Measurements from ENCODE around the gene KIAA1328.
"Not testable (repeated sequence)": the region's sequence is repeated elsewhere in the genome, so short reads cannot be mapped to it uniquely, and the experiment has no call there.

Gene KIAA1328

GRCh38 chr18:36825526-36825925 lies 3.4 kb upstream of the KIAA1328 start:
- no peak for DNase-seq (ENCODE audit: low read depth in 2 of 2)

- no peak for DNase-seq (ENCODE audit: low read depth in 2 of 2)
These were observed 2.4 kb upstream of the KIAA1328 start for GRCh38 chr18:36826556-36826955.

- DNase-seq (ENCODE audit: low read depth in 2 of 2) = no peak
These were observed 734 bp upstream of the KIAA1328 start for GRCh38 chr18:36828157-36828629.

GRCh38 chr18:36829362-36830157 lies 633 bp downstream of the KIAA1328 start:
- DNase-seq (ENCODE audit: low read depth in 2 of 2) = no peak

GRCh38 chr18:36830158-36830495 lies 1.2 kb downstream of the KIAA1328 start:
- no peak for DNase-seq (ENCODE audit: low read depth in 2 of 2)

- DNase-seq (ENCODE audit: low read depth in 2 of 2) = no peak
These were observed 2.2 kb downstream of the KIAA1328 start for GRCh38 chr18:36831139-36831538.

- DNase-seq (ENCODE audit: low read depth in 2 of 2) = no peak
These were observed 4.2 kb downstream of the KIAA1328 start for GRCh38 chr18:36833120-36833519.

- no peak for DNase-seq (ENCODE audit: low read depth in 2 of 2)
These were observed 7.0 kb downstream of the KIAA1328 start for GRCh38 chr18:36835927-36836326.

GRCh38 chr18:36839835-36840234 lies 10.9 kb downstream of the KIAA1328 start:
- DNase-seq (ENCODE audit: low read depth in 2 of 2) = no peak

GRCh38 chr18:36843199-36843598 lies 14.3 kb downstream of the KIAA1328 start:
- no peak for DNase-seq (ENCODE audit: low read depth in 2 of 2)

- DNase-seq (ENCODE audit: low read depth in 2 of 2) = no peak
These were observed 14.9 kb downstream of the KIAA1328 start for GRCh38 chr18:36843784-36844183.

- no peak for DNase-seq (ENCODE audit: low read depth in 2 of 2)
These were observed 19.7 kb downstream of the KIAA1328 start for GRCh38 chr18:36848609-36849008.

GRCh38 chr18:36849288-36850006 lies 20.5 kb downstream of the KIAA1328 start:
- no peak for DNase-seq (ENCODE audit: low read depth in 2 of 2)

GRCh38 chr18:36850527-36851201 lies 21.7 kb downstream of the KIAA1328 start:
- DNase-seq (ENCODE audit: low read depth in 2 of 2) = no peak

GRCh38 chr18:36851202-36851590 lies 22.3 kb downstream of the KIAA1328 start:
- DNase-seq (ENCODE audit: low read depth in 2 of 2) = no peak

GRCh38 chr18:36856815-36857214 lies 27.9 kb downstream of the KIAA1328 start:
- no peak for DNase-seq (ENCODE audit: low read depth in 2 of 2)

GRCh38 chr18:36862182-36862581 lies 33.3 kb downstream of the KIAA1328 start:
- no peak for DNase-seq (ENCODE audit: low read depth in 2 of 2)

- no peak for DNase-seq (ENCODE audit: low read depth in 2 of 2)
These were observed 38.1 kb downstream of the KIAA1328 start for GRCh38 chr18:36867056-36867455.

GRCh38 chr18:36871801-36872200 lies 42.9 kb downstream of the KIAA1328 start:
- DNase-seq (ENCODE audit: low read depth in 2 of 2) = no peak

- no peak for DNase-seq (ENCODE audit: low read depth in 2 of 2)
These were observed 43.4 kb downstream of the KIAA1328 start for GRCh38 chr18:36872329-36872728.

- DNase-seq (ENCODE audit: low read depth in 2 of 2) = not testable (repeated sequence)
These were observed 44.9 kb downstream of the KIAA1328 start for GRCh38 chr18:36873826-36874225.

- not testable (repeated sequence) for DNase-seq (ENCODE audit: low read depth in 2 of 2)
These were observed 50.9 kb downstream of the KIAA1328 start for GRCh38 chr18:36879796-36880195.

- no peak for DNase-seq (ENCODE audit: low read depth in 2 of 2)
These were observed 57.1 kb downstream of the KIAA1328 start for GRCh38 chr18:36885981-36886380.

All from stimulated activated CD8-positive, alpha-beta memory T cell treated with anti-CD3 and anti-CD28 coated beads, Interleukin-15, amount 100 ng/mL, for 4 hours (primary cell).